Measurements from ENCODE around the gene CD99L2. TPM values are rescaled to one million over a fixed set of nuclear protein-coding genes. Genes with fewer than 3 reads are reported as not detected.
A peak's percentile ranks its signal among the peaks of the same experiment; 100 is the strongest.

Gene CD99L2
- total RNA-seq, 1 experiment from 2014 or later = 7.3 TPM

- TF ChIP-seq, protein P1, sequence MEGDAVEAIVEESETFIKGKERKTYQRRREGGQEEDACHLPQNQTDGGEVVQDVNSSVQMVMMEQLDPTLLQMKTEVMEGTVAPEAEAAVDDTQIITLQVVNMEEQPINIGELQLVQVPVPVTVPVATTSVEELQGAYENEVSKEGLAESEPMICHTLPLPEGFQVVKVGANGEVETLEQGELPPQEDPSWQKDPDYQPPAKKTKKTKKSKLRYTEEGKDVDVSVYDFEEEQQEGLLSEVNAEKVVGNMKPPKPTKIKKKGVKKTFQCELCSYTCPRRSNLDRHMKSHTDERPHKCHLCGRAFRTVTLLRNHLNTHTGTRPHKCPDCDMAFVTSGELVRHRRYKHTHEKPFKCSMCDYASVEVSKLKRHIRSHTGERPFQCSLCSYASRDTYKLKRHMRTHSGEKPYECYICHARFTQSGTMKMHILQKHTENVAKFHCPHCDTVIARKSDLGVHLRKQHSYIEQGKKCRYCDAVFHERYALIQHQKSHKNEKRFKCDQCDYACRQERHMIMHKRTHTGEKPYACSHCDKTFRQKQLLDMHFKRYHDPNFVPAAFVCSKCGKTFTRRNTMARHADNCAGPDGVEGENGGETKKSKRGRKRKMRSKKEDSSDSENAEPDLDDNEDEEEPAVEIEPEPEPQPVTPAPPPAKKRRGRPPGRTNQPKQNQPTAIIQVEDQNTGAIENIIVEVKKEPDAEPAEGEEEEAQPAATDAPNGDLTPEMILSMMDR (conservative IDR thresholded peaks at IDR 0.05) = no peak
- no peak overlapping the region for H3K23ac ChIP-seq (ENCODE audit: insufficient read length, low read depth, low read length)
- H2BK20ac ChIP-seq (ENCODE audit: low read depth, low read length, poor library complexity, severe bottlenecking) = no peak overlapping the region
- no peak for DNase-seq
- H3K23me2 ChIP-seq (ENCODE audit: insufficient read length, low read depth, low read length, poor library complexity, severe bottlenecking) = no peaks in the 10 kb centered on the region
- H2BK12ac ChIP-seq (ENCODE audit: insufficient read length, low read depth, low read length) = no peak overlapping the region
- no peaks in the 10 kb centered on the region for H4K20me1 ChIP-seq (ENCODE audit: control insufficient read depth, insufficient read depth, insufficient read length)
- no peak overlapping the region for H3K4ac ChIP-seq (ENCODE audit: low read depth, low read length)
- Mint-ChIP-seq H3K36me3 (ENCODE audit: insufficient read depth in 1 of 3, low read depth in 3 of 3) (peaks cover 0 to 11% (median 0%) of the 10 kb centered on the region in 3 experiments; a peak in 2 of 7 replicates), H3K9me3 (peaks cover 32 to 65% of the 10 kb centered on the region in 2 experiments), H3K27ac (no peak overlapping the region), H3K4me1 (no peaks in the 10 kb centered on the region; a peak in 3 of 4 replicates), H3K27me3 (ENCODE audit: low read depth) (no peaks in the 10 kb centered on the region), H3K4me3 (no peak overlapping the region)
- no peak overlapping the region for H2BK120ac ChIP-seq (ENCODE audit: low read depth, low read length, poor library complexity, severe bottlenecking)
- H2AFZ ChIP-seq (ENCODE audit: low read length) = no peak overlapping the region
- H3T11ph ChIP-seq (ENCODE audit: low read length) = no peak overlapping the region
- H3K4me2 ChIP-seq (ENCODE audit: insufficient read depth, insufficient read length, low read length) = no peak overlapping the region
- no peak overlapping the region for H4K91ac ChIP-seq (ENCODE audit: insufficient read length, low read depth, low read length)
- H3K14ac ChIP-seq (ENCODE audit: insufficient read depth, low read length) = no peak overlapping the region
- H4K8ac ChIP-seq (replicated peaks; ENCODE audit: insufficient read length, low read depth, low read length) = no peak overlapping the region
- H2AK5ac ChIP-seq (ENCODE audit: insufficient read length, low read length) = no peak overlapping the region
- H3K79me2 ChIP-seq (ENCODE audit: insufficient read depth, low read length) = no peaks in the 10 kb centered on the region
- no peak overlapping the region for H3K9ac ChIP-seq (ENCODE audit: extremely low read depth, insufficient read length, low read length)
- peaks cover 1% of the 10 kb centered on the region; the same call in 1 of the 2 replicates for H3K4me1 ChIP-seq (ENCODE audit: insufficient read depth, low read length)
- peaks cover 2% of the 10 kb centered on the region for H3K79me1 ChIP-seq (ENCODE audit: insufficient read depth, low read depth, low read length, poor library complexity, severe bottlenecking)
- no peaks in the 10 kb centered on the region for H3K9me3 ChIP-seq (ENCODE audit: control insufficient read depth, low read depth, low read length)
- H2BK15ac ChIP-seq (ENCODE audit: low read depth, low read length) = no peak overlapping the region
- H3K27me3 ChIP-seq (ENCODE audit: insufficient read depth, low read length) = no peaks in the 10 kb centered on the region
- H3K18ac ChIP-seq (ENCODE audit: insufficient read length, low read depth, low read length) = no peak overlapping the region
- no peak overlapping the region for H3K27ac ChIP-seq (ENCODE audit: insufficient read length, low read depth, low read length)
- no peak overlapping the region for H4K5ac ChIP-seq (ENCODE audit: insufficient read length, low read depth, low read length)
- H3K56ac ChIP-seq (ENCODE audit: insufficient read length, low read depth, low read length) = no peak overlapping the region
- H2BK5ac ChIP-seq (ENCODE audit: insufficient read length, low read length) = peak overlapping the region; percentile 30
Measured at GRCh38 chrX:150847088-150847487, 51.4 kb downstream of the CD99L2 start.
